Measurements from ENCODE around the gene PPARG. TPM values are rescaled to one million over a fixed set of nuclear protein-coding genes. Genes with fewer than 3 reads are reported as not detected.
A peak's percentile ranks its signal among the peaks of the same experiment; 100 is the strongest.
"Not testable (repeated sequence)": the region's sequence is repeated elsewhere in the genome, so short reads cannot be mapped to it uniquely, and the experiment has no call there.

PPARG gene
- total RNA-seq, 1 experiment from 2014 or later: not detected

- H3K9me3 ChIP-seq (ENCODE audit: low read length): no peaks in the 10 kb centered on the region
- no peak overlapping the region for H3K27ac ChIP-seq (ENCODE audit: low read length)
- no peaks in the 10 kb centered on the region for H3K36me3 ChIP-seq (ENCODE audit: insufficient read depth, low read length)
- H3K27me3 ChIP-seq (ENCODE audit: low read length): no peaks in the 10 kb centered on the region
- no peaks in the 10 kb centered on the region for H3K79me2 ChIP-seq (ENCODE audit: low read length)
- H3K9ac ChIP-seq (ENCODE audit: low read length): no peak overlapping the region
- H3K9me2 ChIP-seq (replicated peaks; ENCODE audit: insufficient read depth, low read length): no peaks in the 10 kb centered on the region
- H2AFZ ChIP-seq (ENCODE audit: low read length): no peak overlapping the region
- no peaks in the 10 kb centered on the region for H4K20me1 ChIP-seq (ENCODE audit: insufficient read depth, low read depth, low read length)
- H3K4me3 ChIP-seq (ENCODE audit: low read length): no peak overlapping the region
- peaks cover 11% of the 10 kb centered on the region for H3K4me1 ChIP-seq (ENCODE audit: low read length)
- no peak for DNase-seq
- H3K4me2 ChIP-seq (ENCODE audit: low read depth, low read length, poor library complexity, severe bottlenecking): no peak overlapping the region
These were observed 17.9 kb upstream of the PPARG start for GRCh38 chr3:12270976-12271375.

- no peak overlapping the region for H3K4me3 ChIP-seq (ENCODE audit: low read length)
- H3K9me3 ChIP-seq (ENCODE audit: low read length): no peaks in the 10 kb centered on the region
- H3K9ac ChIP-seq (ENCODE audit: low read length): no peak overlapping the region
- no peaks in the 10 kb centered on the region for H3K79me2 ChIP-seq (ENCODE audit: low read length)
- no peaks in the 10 kb centered on the region for H4K20me1 ChIP-seq (ENCODE audit: insufficient read depth, low read depth, low read length)
- H2AFZ ChIP-seq (ENCODE audit: low read length): no peak overlapping the region
- peak overlapping the region; percentile 19 for H3K4me2 ChIP-seq (ENCODE audit: low read depth, low read length, poor library complexity, severe bottlenecking)
- no peaks in the 10 kb centered on the region for H3K36me3 ChIP-seq (ENCODE audit: insufficient read depth, low read length)
- no peaks in the 10 kb centered on the region for H3K9me2 ChIP-seq (replicated peaks; ENCODE audit: insufficient read depth, low read length)
- no peaks in the 10 kb centered on the region for H3K27me3 ChIP-seq (ENCODE audit: low read length)
- peak; percentile 78 for DNase-seq
- H3K27ac ChIP-seq (ENCODE audit: low read length): no peak overlapping the region
- H3K4me1 ChIP-seq (ENCODE audit: low read length): peaks cover 11% of the 10 kb centered on the region
These were observed 15.7 kb upstream of the PPARG start for GRCh38 chr3:12273045-12273695.

GRCh38 chr3:12275974-12276650 is 12.8 kb upstream of the PPARG start:
- Histone ChIP-seq H3K9me2 (replicated peaks; ENCODE audit: insufficient read depth, low read length) (no peaks in the 10 kb centered on the region), H3K27me3 (ENCODE audit: low read length) (no peaks in the 10 kb centered on the region), H3K9me3 (ENCODE audit: low read length) (no peaks in the 10 kb centered on the region), H3K9ac (ENCODE audit: low read length) (no peak overlapping the region), H3K4me1 (ENCODE audit: low read length) (peaks cover 11% of the 10 kb centered on the region), H4K20me1 (ENCODE audit: insufficient read depth, low read depth, low read length) (no peaks in the 10 kb centered on the region), H2AFZ (ENCODE audit: low read length) (no peak overlapping the region), H3K36me3 (ENCODE audit: insufficient read depth, low read length) (no peaks in the 10 kb centered on the region), H3K79me2 (ENCODE audit: low read length) (no peaks in the 10 kb centered on the region), H3K4me2 (ENCODE audit: low read depth, low read length, poor library complexity, severe bottlenecking) (no peak overlapping the region), H3K27ac (ENCODE audit: low read length) (no peak overlapping the region), H3K4me3 (ENCODE audit: low read length) (no peak overlapping the region)
- DNase-seq: no peak

- not testable (repeated sequence) for H3K4me2 ChIP-seq (ENCODE audit: low read depth, low read length, poor library complexity, severe bottlenecking); H3K9ac ChIP-seq (ENCODE audit: low read length); H3K36me3 ChIP-seq (ENCODE audit: insufficient read depth, low read length); H3K27me3 ChIP-seq (ENCODE audit: low read length); H3K27ac ChIP-seq (ENCODE audit: low read length); H4K20me1 ChIP-seq (ENCODE audit: insufficient read depth, low read depth, low read length); H3K79me2 ChIP-seq (ENCODE audit: low read length); H3K9me2 ChIP-seq (replicated peaks; ENCODE audit: insufficient read depth, low read length); H2AFZ ChIP-seq (ENCODE audit: low read length); H3K4me3 ChIP-seq (ENCODE audit: low read length); DNase-seq; H3K9me3 ChIP-seq (ENCODE audit: low read length)
- H3K4me1 ChIP-seq (ENCODE audit: low read length): peaks cover 11% of the 10 kb centered on the region
These were observed 12.0 kb upstream of the PPARG start for GRCh38 chr3:12276827-12277226.

GRCh38 chr3:12278566-12278965 is 10.3 kb upstream of the PPARG start:
- H3K4me2 ChIP-seq (ENCODE audit: low read depth, low read length, poor library complexity, severe bottlenecking): no peak overlapping the region
- no peak overlapping the region for H3K4me3 ChIP-seq (ENCODE audit: low read length)
- no peaks in the 10 kb centered on the region for H3K9me2 ChIP-seq (replicated peaks; ENCODE audit: insufficient read depth, low read length)
- H2AFZ ChIP-seq (ENCODE audit: low read length): no peak overlapping the region
- H3K27me3 ChIP-seq (ENCODE audit: low read length): no peaks in the 10 kb centered on the region
- no peak overlapping the region for H3K9ac ChIP-seq (ENCODE audit: low read length)
- H3K4me1 ChIP-seq (ENCODE audit: low read length): peaks cover 1% of the 10 kb centered on the region
- no peaks in the 10 kb centered on the region for H3K79me2 ChIP-seq (ENCODE audit: low read length)
- no peak for DNase-seq
- H3K36me3 ChIP-seq (ENCODE audit: insufficient read depth, low read length): no peaks in the 10 kb centered on the region
- H4K20me1 ChIP-seq (ENCODE audit: insufficient read depth, low read depth, low read length): no peaks in the 10 kb centered on the region
- H3K9me3 ChIP-seq (ENCODE audit: low read length): no peaks in the 10 kb centered on the region
- H3K27ac ChIP-seq (ENCODE audit: low read length): no peak overlapping the region

GRCh38 chr3:12279591-12280326 is 9.1 kb upstream of the PPARG start:
- H3K36me3 ChIP-seq (ENCODE audit: insufficient read depth, low read length): no peaks in the 10 kb centered on the region
- no peak overlapping the region for H3K4me3 ChIP-seq (ENCODE audit: low read length)
- no peak for DNase-seq
- no peaks in the 10 kb centered on the region for H3K4me1 ChIP-seq (ENCODE audit: low read length)
- no peak overlapping the region for H3K9ac ChIP-seq (ENCODE audit: low read length)
- H3K9me2 ChIP-seq (replicated peaks; ENCODE audit: insufficient read depth, low read length): no peaks in the 10 kb centered on the region
- H3K79me2 ChIP-seq (ENCODE audit: low read length): no peaks in the 10 kb centered on the region
- H3K9me3 ChIP-seq (ENCODE audit: low read length): no peaks in the 10 kb centered on the region
- H3K27ac ChIP-seq (ENCODE audit: low read length): no peak overlapping the region
- H3K4me2 ChIP-seq (ENCODE audit: low read depth, low read length, poor library complexity, severe bottlenecking): no peak overlapping the region
- H3K27me3 ChIP-seq (ENCODE audit: low read length): no peaks in the 10 kb centered on the region
- no peaks in the 10 kb centered on the region for H4K20me1 ChIP-seq (ENCODE audit: insufficient read depth, low read depth, low read length)
- H2AFZ ChIP-seq (ENCODE audit: low read length): no peak overlapping the region

- Histone ChIP-seq H3K27me3 (ENCODE audit: low read length) (no peaks in the 10 kb centered on the region), H3K36me3 (ENCODE audit: insufficient read depth, low read length) (no peaks in the 10 kb centered on the region), H3K9me3 (ENCODE audit: low read length) (no peaks in the 10 kb centered on the region), H3K9me2 (replicated peaks; ENCODE audit: insufficient read depth, low read length) (no peaks in the 10 kb centered on the region), H3K4me3 (ENCODE audit: low read length) (no peak overlapping the region), H3K79me2 (ENCODE audit: low read length) (no peaks in the 10 kb centered on the region), H4K20me1 (ENCODE audit: insufficient read depth, low read depth, low read length) (no peaks in the 10 kb centered on the region), H3K9ac (ENCODE audit: low read length) (no peak overlapping the region), H3K4me2 (ENCODE audit: low read depth, low read length, poor library complexity, severe bottlenecking) (no peak overlapping the region), H2AFZ (ENCODE audit: low read length) (no peak overlapping the region), H3K4me1 (ENCODE audit: low read length) (no peaks in the 10 kb centered on the region), H3K27ac (ENCODE audit: low read length) (no peak overlapping the region)
- no peak for DNase-seq
These were observed 8.5 kb upstream of the PPARG start for GRCh38 chr3:12280357-12280806.

- Histone ChIP-seq H3K4me2 (ENCODE audit: low read depth, low read length, poor library complexity, severe bottlenecking) (no peak overlapping the region), H3K9ac (ENCODE audit: low read length) (no peak overlapping the region), H3K36me3 (ENCODE audit: insufficient read depth, low read length) (no peaks in the 10 kb centered on the region), H3K9me3 (ENCODE audit: low read length) (no peaks in the 10 kb centered on the region), H3K27me3 (ENCODE audit: low read length) (no peaks in the 10 kb centered on the region), H3K4me3 (ENCODE audit: low read length) (no peak overlapping the region), H3K9me2 (replicated peaks; ENCODE audit: insufficient read depth, low read length) (no peaks in the 10 kb centered on the region), H4K20me1 (ENCODE audit: insufficient read depth, low read depth, low read length) (no peaks in the 10 kb centered on the region), H3K27ac (ENCODE audit: low read length) (no peak overlapping the region), H3K4me1 (ENCODE audit: low read length) (no peaks in the 10 kb centered on the region), H2AFZ (ENCODE audit: low read length) (no peak overlapping the region), H3K79me2 (ENCODE audit: low read length) (no peaks in the 10 kb centered on the region)
- DNase-seq: no peak
These were observed 4.3 kb upstream of the PPARG start for GRCh38 chr3:12284591-12284990.
